CD14-positive monocyte (primary cell): ENCODE results near the gene TAGLN3. TPM values are rescaled to one million over a fixed set of nuclear protein-coding genes. Genes with fewer than 3 reads are reported as not detected.

Experiments used
- DNase-seq, 3 donors: peaks; one replicate each; pipeline ENCODE4 v3.0.0-alpha.2; 2011 to 2022
- H2AFZ ChIP-seq: 2 replicates; pipeline ENCODE4 v1.6.0; 2012; ENCODE audit warnings: mild to moderate bottlenecking, low read depth, low read length, inconsistent platforms; ENCODE audit not compliant: insufficient read depth, poor library complexity, severe bottlenecking
- H3K27ac ChIP-seq, 2 donors: 1 replicate in 1 of 2; 2 replicates in 1 of 2; pipeline ENCODE4 v1.5.1; 2012 to 2013; ENCODE audit warnings: low read length in 2 of 2, control low read depth in 1 of 2, inconsistent platforms in 1 of 2, low read depth in 1 of 2, mild to moderate bottlenecking in 1 of 2
- H3K27me3 ChIP-seq, 2 donors: one replicate each; pipeline versions ENCODE4 v1.6.0 to v1.6.1; 2011 to 2013; ENCODE audit warnings: low read length in 2 of 2; ENCODE audit not compliant: control insufficient read depth in 2 of 2, insufficient read depth in 2 of 2
- H3K36me3 ChIP-seq, 2 donors: replicated peaks in 1 of 2; 1 replicate in 1 of 2; 2 replicates in 1 of 2; pipeline versions ENCODE4 v1.5.1 to v1.6.1; 2012 to 2013; ENCODE audit warnings: low read length in 2 of 2, control low read depth in 1 of 2, inconsistent platforms in 1 of 2, mild to moderate bottlenecking in 1 of 2; ENCODE audit not compliant: insufficient read depth in 2 of 2, control insufficient read depth in 1 of 2
- H3K4me1 ChIP-seq, 2 donors: 1 replicate in 1 of 2; 2 replicates in 1 of 2; pipeline versions ENCODE4 v1.5.1 to v1.6.1; 2012 to 2013; ENCODE audit warnings: low read length in 2 of 2, control low read depth in 1 of 2, inconsistent platforms in 1 of 2, mild to moderate bottlenecking in 1 of 2, moderate library complexity in 1 of 2; ENCODE audit not compliant: insufficient read depth in 2 of 2, control insufficient read depth in 1 of 2
- H3K4me2 ChIP-seq: replicated peaks from 2 replicates; pipeline ENCODE3; 2012; ENCODE audit warnings: low read length, moderate library complexity, mild to moderate bottlenecking; ENCODE audit not compliant: poor library complexity, severe bottlenecking; ENCODE audit errors: extremely low read depth
- H3K4me3 ChIP-seq, 3 experiments: fragments of 200-600 bp in 1 of 3; sonication (generic) in 1 of 3; replicated peaks in 1 of 3; 1 replicate in 2 of 3; 2 replicates in 1 of 3; pipeline ENCODE4 v1.5.1; 2011 to 2013; ENCODE audit warnings: low read length in 3 of 3, mild to moderate bottlenecking in 3 of 3, control low read depth in 2 of 3, low read depth in 2 of 3, inconsistent platforms in 1 of 3, moderate library complexity in 1 of 3
- H3K79me2 ChIP-seq: 2 replicates; pipeline ENCODE4 v1.6.0; 2012; ENCODE audit warnings: mild to moderate bottlenecking, control low read depth, inconsistent platforms, low read length, moderate library complexity; ENCODE audit not compliant: insufficient read depth
- H3K9ac ChIP-seq: 2 replicates; pipeline ENCODE4 v1.6.0; 2017; ENCODE audit warnings: low read length, mild to moderate bottlenecking; ENCODE audit not compliant: insufficient read depth, poor library complexity, severe bottlenecking
- H3K9me3 ChIP-seq, 2 donors: replicated peaks in 1 of 2; 1 replicate in 1 of 2; 2 replicates in 1 of 2; pipeline versions ENCODE4 v1.5.1 to v1.6.1; 2012 to 2013; ENCODE audit warnings: low read length in 2 of 2, control low read depth in 1 of 2; ENCODE audit not compliant: control insufficient read depth in 1 of 2, insufficient read depth in 1 of 2
- H4K20me1 ChIP-seq: 2 replicates; pipeline ENCODE4 v1.6.0; 2012; ENCODE audit warnings: mild to moderate bottlenecking, low read length, control low read depth, moderate library complexity; ENCODE audit not compliant: insufficient read depth
- H3K27ac Mint-ChIP-seq, 7 donors: one replicate each; pipeline ENCODE4 v1.8.0; 2020; ENCODE audit warnings: mild to moderate bottlenecking in 7 of 7, mixed read lengths in 7 of 7, moderate library complexity in 6 of 7, inconsistent platforms in 2 of 7
- H3K27me3 Mint-ChIP-seq, 3 donors: one replicate each; pipeline ENCODE4 v1.8.0; 2021 to 2022; ENCODE audit warnings: low read depth in 3 of 3, mild to moderate bottlenecking in 3 of 3, mixed read lengths in 3 of 3, moderate library complexity in 3 of 3, inconsistent platforms in 1 of 3
- H3K36me3 Mint-ChIP-seq, 2 donors: one replicate each; pipeline ENCODE4 v1.8.0; 2020; ENCODE audit warnings: mixed read lengths in 2 of 2, inconsistent platforms in 1 of 2, mild to moderate bottlenecking in 1 of 2
- H3K4me1 Mint-ChIP-seq: one replicate; pipeline ENCODE4 v1.8.0; 2020; ENCODE audit warnings: mild to moderate bottlenecking, mixed read lengths
- H3K4me3 Mint-ChIP-seq, 2 donors: one replicate each; pipeline ENCODE4 v1.8.0; 2020; ENCODE audit warnings: mild to moderate bottlenecking in 2 of 2, mixed read lengths in 2 of 2, moderate library complexity in 1 of 2
- H3K9me3 Mint-ChIP-seq, 7 donors: one replicate each; pipeline ENCODE4 v1.8.0; 2020 to 2022; ENCODE audit warnings: mixed read lengths in 7 of 7, mild to moderate bottlenecking in 6 of 7, moderate library complexity in 6 of 7, inconsistent platforms in 2 of 7
- WGBS: methylation state at CpG from one replicate; pipeline ENCODE4 v1.1.5; 2013; ENCODE audit warnings: missing lambda C conversion rate; ENCODE audit not compliant: insufficient coverage; 5-methylcytosine and 5-hydroxymethylcytosine counted together
- intact Hi-C, 2 donors: fragments of 100-400 bp; cut with micrococcal nuclease; formaldehyde crosslinking; loops; one replicate each; pipeline versions ENCODE4 v1.15.0 to v1.15.1; 2023
- polyA plus RNA-seq, 3 donors: library from polyadenylated mRNA; depleted of rRNA in 1 of 3; unstranded in 2 of 3; stranded (reverse) in 1 of 3; fragments of 300-500 nt in 2 of 3; fragments of >200 nt in 1 of 3; fragmentation: Illumina TruSeq in 2 of 3; gene quantifications; 1 replicate in 2 of 3; 2 replicates in 1 of 3; pipeline ENCODE4 v1.2.3, GENCODE V29; 2012 to 2021
- TF ChIP-seq, protein P1 (sequence below): fragments of 200-600 bp; IDR thresholded peaks from one replicate; pipeline ENCODE4 v1.8.0; 2022; ENCODE audit warnings: antibody characterized with exemption, mild to moderate bottlenecking

The TAGLN3 gene
- polyA plus RNA-seq, 3 donors: not detected

DNA sequence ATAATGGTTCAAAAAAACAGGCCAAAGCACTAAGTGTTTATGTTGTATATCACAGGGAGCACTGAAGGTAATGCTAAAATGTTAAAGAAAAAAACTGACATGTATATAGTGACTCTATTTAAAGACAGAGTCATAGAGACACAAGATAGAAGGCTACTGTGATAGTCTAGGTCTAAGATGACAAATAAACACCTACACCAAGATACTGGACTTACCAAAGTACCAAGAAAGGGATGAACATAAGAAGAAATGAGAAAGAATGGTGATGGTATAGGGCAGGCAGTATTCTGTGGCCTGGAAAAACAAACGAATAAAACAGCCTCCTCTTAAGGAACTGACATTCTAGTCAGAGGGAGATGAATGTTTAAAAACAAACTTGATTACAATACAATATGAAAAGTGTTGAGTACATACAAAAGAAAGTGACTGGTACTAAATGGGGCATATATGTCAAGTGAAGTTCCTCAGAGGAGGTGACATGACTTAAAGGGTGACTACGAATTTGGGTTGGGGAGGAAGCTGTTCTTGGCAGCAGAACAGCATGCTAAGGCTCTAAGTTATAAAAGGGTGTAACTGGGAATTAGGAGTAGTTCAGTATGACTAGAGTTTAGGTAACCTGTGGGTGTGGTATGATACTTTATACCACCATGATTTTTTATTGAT, 14.0 kb upstream of the TAGLN3 start:
- H3K9me3 Mint-ChIP-seq: no peaks in the 10 kb centered on the region
- H3K9ac ChIP-seq: no peak overlapping the region
- peaks cover 76% of the 10 kb centered on the region for H3K79me2 ChIP-seq
- no peak for DNase-seq
- H3K4me3 Mint-ChIP-seq: no peak overlapping the region
- H3K27ac Mint-ChIP-seq: peak overlapping the region in 3 of 7 donors; percentile 46 to 81 (median 73)
- H3K27ac ChIP-seq: peak overlapping the region in 1 of 2 donors; percentile 12
- peaks cover 20 to 25% of the 10 kb centered on the region in 2 donors for H3K4me1 ChIP-seq
- H3K36me3 Mint-ChIP-seq: peaks cover 39 to 65% of the 10 kb centered on the region in 2 donors
- peaks cover 96% of the 10 kb centered on the region for H4K20me1 ChIP-seq
- no peaks in the 10 kb centered on the region for H3K9me3 ChIP-seq
- H3K36me3 ChIP-seq: peaks cover 28 to 71% of the 10 kb centered on the region in 2 donors
- TF ChIP-seq, protein P1, sequence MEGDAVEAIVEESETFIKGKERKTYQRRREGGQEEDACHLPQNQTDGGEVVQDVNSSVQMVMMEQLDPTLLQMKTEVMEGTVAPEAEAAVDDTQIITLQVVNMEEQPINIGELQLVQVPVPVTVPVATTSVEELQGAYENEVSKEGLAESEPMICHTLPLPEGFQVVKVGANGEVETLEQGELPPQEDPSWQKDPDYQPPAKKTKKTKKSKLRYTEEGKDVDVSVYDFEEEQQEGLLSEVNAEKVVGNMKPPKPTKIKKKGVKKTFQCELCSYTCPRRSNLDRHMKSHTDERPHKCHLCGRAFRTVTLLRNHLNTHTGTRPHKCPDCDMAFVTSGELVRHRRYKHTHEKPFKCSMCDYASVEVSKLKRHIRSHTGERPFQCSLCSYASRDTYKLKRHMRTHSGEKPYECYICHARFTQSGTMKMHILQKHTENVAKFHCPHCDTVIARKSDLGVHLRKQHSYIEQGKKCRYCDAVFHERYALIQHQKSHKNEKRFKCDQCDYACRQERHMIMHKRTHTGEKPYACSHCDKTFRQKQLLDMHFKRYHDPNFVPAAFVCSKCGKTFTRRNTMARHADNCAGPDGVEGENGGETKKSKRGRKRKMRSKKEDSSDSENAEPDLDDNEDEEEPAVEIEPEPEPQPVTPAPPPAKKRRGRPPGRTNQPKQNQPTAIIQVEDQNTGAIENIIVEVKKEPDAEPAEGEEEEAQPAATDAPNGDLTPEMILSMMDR: no peak
- WGBS: 18% methylated on average over 1 of the region's 2 CpGs
- H3K27me3 Mint-ChIP-seq: no peaks in the 10 kb centered on the region
- no peak overlapping the region for H3K4me2 ChIP-seq
- no peak overlapping the region for H3K4me3 ChIP-seq
- no peak overlapping the region for H2AFZ ChIP-seq
- H3K27me3 ChIP-seq: no peaks in the 10 kb centered on the region
- peaks cover 37% of the 10 kb centered on the region for H3K4me1 Mint-ChIP-seq
- intact Hi-C loops: no loop called here

DNA sequence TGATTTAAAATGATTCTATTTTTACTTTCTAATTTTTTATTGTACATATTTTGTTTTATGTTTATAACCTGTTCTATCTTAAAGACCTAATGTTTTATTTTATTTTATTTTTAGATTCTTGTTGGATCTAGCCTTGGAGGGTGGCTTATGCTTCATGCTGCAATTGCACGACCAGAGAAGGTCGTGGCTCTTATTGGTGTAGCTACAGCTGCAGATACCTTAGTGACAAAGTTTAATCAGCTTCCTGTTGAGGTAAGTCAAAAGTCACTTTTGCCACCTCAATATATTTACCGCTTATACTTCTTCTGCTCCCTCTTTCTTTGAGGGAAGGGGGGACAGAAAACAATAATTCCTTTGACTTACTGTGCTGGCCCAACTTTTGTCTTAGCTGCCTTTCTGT, 11.9 kb upstream of the TAGLN3 start:
- H3K27me3 Mint-ChIP-seq: no peaks in the 10 kb centered on the region
- WGBS: no CpG with 5 or more reads among the region's 3 CpGs
- Histone ChIP-seq H2AFZ (no peak overlapping the region), H3K4me3 (no peak overlapping the region), H3K27ac (no peak overlapping the region), H3K36me3 (peaks cover 45 to 81% of the 10 kb centered on the region in 2 donors), H3K4me1 (peaks cover 3 to 5% of the 10 kb centered on the region in 2 donors), H3K27me3 (no peaks in the 10 kb centered on the region), H3K9me3 (no peaks in the 10 kb centered on the region), H3K79me2 (peaks cover 55% of the 10 kb centered on the region), H4K20me1 (peaks cover 80% of the 10 kb centered on the region), H3K9ac (no peak overlapping the region), H3K4me2 (no peak overlapping the region)
- peaks cover 18% of the 10 kb centered on the region for H3K4me1 Mint-ChIP-seq
- peak overlapping the region in 1 of 7 donors; percentile 1 for H3K27ac Mint-ChIP-seq
- TF ChIP-seq, protein P1: no peak
- no peak for DNase-seq
- no peak overlapping the region for H3K4me3 Mint-ChIP-seq
- peaks cover 46 to 67% of the 10 kb centered on the region in 2 donors for H3K36me3 Mint-ChIP-seq
- intact Hi-C loops: no loop called here
- H3K9me3 Mint-ChIP-seq: no peaks in the 10 kb centered on the region
